RWPE2 (cell line): ENCODE results near the gene TBC1D2B.
A peak's percentile ranks its signal among the peaks of the same experiment; 100 is the strongest.
"Not testable (repeated sequence)": the region's sequence is repeated elsewhere in the genome, so short reads cannot be mapped to it uniquely, and the experiment has no call there.

Experiments used
- ATAC-seq: fragments of 200-7000 bp; cut with Tn5 transposase; 3 replicates; pipeline ENCODE4 v1.9.1; 2021; ENCODE audit warnings: low read depth
- DNase-seq: peaks from one replicate; pipeline ENCODE4 v3.0.0-alpha.2; 2020; ENCODE audit warnings: low spot score
- H3K27ac ChIP-seq: fragments of 450-650 bp; 2 replicates; pipeline ENCODE4 v1.5.1; 2017; ENCODE audit warnings: mild to moderate bottlenecking; ENCODE audit not compliant: poor library complexity, severe bottlenecking
- H3K27me3 ChIP-seq: fragments of 250-450 bp; sonication (Bioruptor Pico); 2 replicates; pipeline ENCODE4 v1.5.1; 2021; ENCODE audit warnings: mild to moderate bottlenecking, moderate library complexity; ENCODE audit not compliant: insufficient read depth, poor library complexity, severe bottlenecking
- H3K36me3 ChIP-seq: fragments of 250-450 bp; sonication (Bioruptor Pico); 2 replicates; pipeline ENCODE4 v1.5.1; 2020; ENCODE audit warnings: low read depth, mild to moderate bottlenecking, moderate library complexity
- H3K4me1 ChIP-seq: fragments of 250-450 bp; sonication (Bioruptor Pico); 2 replicates; pipeline ENCODE4 v1.5.1; 2021; ENCODE audit warnings: mild to moderate bottlenecking, moderate library complexity; ENCODE audit not compliant: insufficient read depth, poor library complexity, severe bottlenecking
- H3K4me3 ChIP-seq: fragments of 250-450 bp; sonication (Bioruptor Pico); 2 replicates; pipeline ENCODE4 v1.5.1; 2021; ENCODE audit warnings: mild to moderate bottlenecking, moderate library complexity; ENCODE audit not compliant: severe bottlenecking
- H3K9me3 ChIP-seq: fragments of 250-450 bp; sonication (Bioruptor Pico); 2 replicates; pipeline ENCODE4 v1.5.1; 2021; ENCODE audit warnings: mild to moderate bottlenecking, moderate library complexity; ENCODE audit not compliant: severe bottlenecking
- CTCF ChIP-seq: fragments of 450-650 bp; IDR thresholded peaks from one replicate; pipeline ENCODE4 v1.5.1; 2017; ENCODE audit warnings: mild to moderate bottlenecking, moderate library complexity; ENCODE audit not compliant: poor library complexity, severe bottlenecking

Gene TBC1D2B

GRCh38 chr15:77996713-77997171 lies 80.8 kb downstream of the TBC1D2B start:
- ATAC-seq, DNase-seq, H3K27me3 ChIP-seq, H3K9me3 ChIP-seq, H3K4me3 ChIP-seq: not testable (repeated sequence)
- Histone ChIP-seq H3K36me3 (peaks cover 20% of the 10 kb centered on the region), H3K27ac (peak overlapping the region; percentile 91), H3K4me1 (peaks cover 21% of the 10 kb centered on the region)

- H3K4me3 ChIP-seq, ATAC-seq, DNase-seq, H3K9me3 ChIP-seq, H3K27me3 ChIP-seq: not testable (repeated sequence)
- H3K36me3 ChIP-seq = peaks cover 14% of the 10 kb centered on the region
- H3K4me1 ChIP-seq = peaks cover 21% of the 10 kb centered on the region
- peak overlapping the region; percentile 91 for H3K27ac ChIP-seq
Observed at GRCh38 chr15:77996226-77996625, 81.3 kb downstream of the TBC1D2B start.

GRCh38 chr15:77995537-77995918 lies 82.0 kb downstream of the TBC1D2B start:
- Histone ChIP-seq H3K4me1 (peaks cover 21% of the 10 kb centered on the region), H3K36me3 (peaks cover 10% of the 10 kb centered on the region), H3K27ac (peak overlapping the region; percentile 91)
- not testable (repeated sequence) for H3K9me3 ChIP-seq, H3K27me3 ChIP-seq, ATAC-seq, DNase-seq, H3K4me3 ChIP-seq

- peak overlapping the region; percentile 91 for H3K27ac ChIP-seq
- not testable (repeated sequence) for H3K27me3 ChIP-seq, H3K9me3 ChIP-seq, H3K4me3 ChIP-seq
- ATAC-seq (peak; percentile 57), DNase-seq (peak; percentile 97)
- H3K4me1 ChIP-seq = peaks cover 21% of the 10 kb centered on the region
- H3K36me3 ChIP-seq = peaks cover 10% of the 10 kb centered on the region
Observed at GRCh38 chr15:77994893-77995536, 82.5 kb downstream of the TBC1D2B start.

GRCh38 chr15:77993970-77994693 lies 83.4 kb downstream of the TBC1D2B start:
- ATAC-seq (peak; percentile 85), DNase-seq (peak; percentile 99)
- peaks cover 21% of the 10 kb centered on the region for H3K4me1 ChIP-seq
- H3K36me3 ChIP-seq, H3K27me3 ChIP-seq, H3K9me3 ChIP-seq, H3K4me3 ChIP-seq: not testable (repeated sequence)
- H3K27ac ChIP-seq = peak overlapping the region; percentile 91

- Histone ChIP-seq H3K4me1 (peaks cover 21% of the 10 kb centered on the region), H3K27ac (peak overlapping the region; percentile 91)
- ATAC-seq = peak; percentile 0; the same call in 2 of the 3 replicates
Observed at GRCh38 chr15:77993374-77993911, 84.1 kb downstream of the TBC1D2B start.

More at GRCh38 chr15:77993374-77993911, 84.1 kb downstream of the TBC1D2B start:
- Histone ChIP-seq H3K27me3 (no peaks in the 10 kb centered on the region), H3K4me3 (no peak overlapping the region), H3K9me3 (no peaks in the 10 kb centered on the region), H3K36me3 (peaks cover 5% of the 10 kb centered on the region; the same call in 1 of the 2 replicates)
- DNase-seq = no peak
- TF ChIP-seq CTCF = no peak
